HepG2 (cell line): ENCODE measurements around the gene SNRNP27. TPM values are rescaled to one million over a fixed set of nuclear protein-coding genes. Genes with fewer than 3 reads are reported as not detected.

ENCODE experiments used
- ATRX ChIP-seq: sonication (generic); formaldehyde crosslinking; IDR thresholded peaks from 2 replicates; pipeline ENCODE4 v1.4.0; 2020; ENCODE audit warnings: missing genetic modification reagents, borderline replicate concordance
- BCL6 ChIP-seq: IDR thresholded peaks from 2 replicates; pipeline ENCODE4 v1.6.1; 2016; ENCODE audit warnings: missing genetic modification reagents, missing compliant biosample characterization
- CCAR2 ChIP-seq: fragments of 200-400 bp; formaldehyde crosslinking; optimal IDR thresholded peaks from 2 replicates; pipeline ENCODE3; 2018; ENCODE audit warnings: low read depth, mild to moderate bottlenecking, low read length, moderate library complexity
- CCDC6 ChIP-seq: sonication (generic); formaldehyde crosslinking; IDR thresholded peaks from 2 replicates; pipeline ENCODE4 v1.8.1; 2022; ENCODE audit warnings: mild to moderate bottlenecking, missing genetic modification reagents, moderate library complexity
- CERS6 ChIP-seq: sonication (generic); formaldehyde crosslinking; IDR thresholded peaks from 2 replicates; pipeline ENCODE4 v1.5.0; 2020; ENCODE audit warnings: missing genetic modification reagents
- DPF2 ChIP-seq: sonication (generic); formaldehyde crosslinking; IDR thresholded peaks from 2 replicates; pipeline ENCODE4 v1.4.0; 2020; ENCODE audit warnings: mild to moderate bottlenecking, low read depth, missing genetic modification reagents, borderline replicate concordance
- IKZF4 ChIP-seq: sonication (generic); formaldehyde crosslinking; IDR thresholded peaks from 2 replicates; pipeline ENCODE4 v1.5.1; 2020; ENCODE audit warnings: borderline replicate concordance, mild to moderate bottlenecking, low read depth, missing genetic modification reagents; ENCODE audit errors: not compliant biosample characterization
- IRF2 ChIP-seq: IDR thresholded peaks from 2 replicates; pipeline ENCODE4 v1.6.1; 2018; ENCODE audit warnings: missing genetic modification reagents, missing compliant biosample characterization
- KLF13 ChIP-seq: sonication (generic); formaldehyde crosslinking; IDR thresholded peaks from 2 replicates; pipeline ENCODE4 v1.4.0; 2020; ENCODE audit warnings: mild to moderate bottlenecking, missing genetic modification reagents
- PHF8 ChIP-seq: sonication (generic); formaldehyde crosslinking; IDR thresholded peaks from 2 replicates; pipeline ENCODE4 v1.5.0; 2020; ENCODE audit warnings: missing genetic modification reagents
- RFX3 ChIP-seq: IDR thresholded peaks from 2 replicates; pipeline ENCODE4 v1.6.1; 2016; ENCODE audit warnings: missing biosample characterization, missing genetic modification reagents
- RFX5 ChIP-seq: IDR thresholded peaks from 2 replicates; pipeline ENCODE4 v1.6.1; 2011; ENCODE audit warnings: low read depth, low read length, improper control_type of control experiment
- SALL2 ChIP-seq: sonication (generic); formaldehyde crosslinking; IDR thresholded peaks from 2 replicates; pipeline ENCODE4 v1.8.1; 2023; ENCODE audit warnings: mild to moderate bottlenecking, missing genetic modification reagents, inconsistent platforms
- SP2 ChIP-seq: sonication (generic); formaldehyde crosslinking; IDR thresholded peaks from 2 replicates; pipeline ENCODE4 v1.5.1; 2020; ENCODE audit warnings: mild to moderate bottlenecking, missing genetic modification reagents
- SRY ChIP-seq: sonication (generic); formaldehyde crosslinking; IDR thresholded peaks from 2 replicates; pipeline ENCODE4 v1.8.0; 2022; ENCODE audit warnings: mild to moderate bottlenecking, missing genetic modification reagents
- TGIF2 ChIP-seq: IDR thresholded peaks from 2 replicates; pipeline ENCODE4 v1.6.1; 2016; ENCODE audit warnings: control low read depth, missing compliant biosample characterization
- ZNF382 ChIP-seq: sonication (generic); formaldehyde crosslinking; IDR thresholded peaks from 2 replicates; pipeline ENCODE4 v1.5.0; 2020; ENCODE audit warnings: missing genetic modification reagents, mild to moderate bottlenecking, borderline replicate concordance
- ZNF451 ChIP-seq: sonication (generic); formaldehyde crosslinking; IDR thresholded peaks from 2 replicates; pipeline ENCODE4 v1.5.0; 2020; ENCODE audit warnings: mild to moderate bottlenecking, missing genetic modification reagents
- ZNF570 ChIP-seq: sonication (generic); formaldehyde crosslinking; IDR thresholded peaks from 2 replicates; pipeline ENCODE4 v1.4.0; 2020; ENCODE audit warnings: mild to moderate bottlenecking, missing genetic modification reagents, borderline replicate concordance
- ZNF615 ChIP-seq: sonication (generic); formaldehyde crosslinking; IDR thresholded peaks from 2 replicates; pipeline ENCODE4 v1.5.0; 2020; ENCODE audit warnings: mild to moderate bottlenecking, missing genetic modification reagents, borderline replicate concordance
- ZNF782 ChIP-seq: sonication (generic); formaldehyde crosslinking; IDR thresholded peaks from 2 replicates; pipeline ENCODE4 v1.4.0; 2020; ENCODE audit warnings: missing genetic modification reagents, mild to moderate bottlenecking, borderline replicate concordance
- ZNF790 ChIP-seq: sonication (generic); formaldehyde crosslinking; IDR thresholded peaks from 2 replicates; pipeline ENCODE4 v1.8.0; 2022; ENCODE audit warnings: missing genetic modification reagents, mild to moderate bottlenecking, borderline replicate concordance
- ZNF878 ChIP-seq: sonication (generic); formaldehyde crosslinking; IDR thresholded peaks from 2 replicates; pipeline ENCODE4 v1.8.1; 2023; ENCODE audit warnings: mild to moderate bottlenecking, missing genetic modification reagents, moderate library complexity
- ZSCAN21 ChIP-seq: sonication (generic); formaldehyde crosslinking; IDR thresholded peaks from 2 replicates; pipeline ENCODE4 v1.8.0; 2022; ENCODE audit warnings: mild to moderate bottlenecking, missing genetic modification reagents, moderate library complexity, borderline replicate concordance
- polyA plus RNA-seq, 8 experiments: library from polyadenylated mRNA; depleted of rRNA in 3 of 8; stranded (reverse) in 7 of 8; unstranded in 1 of 8; fragments of >200 nt; fragmentation: Illumina TruSeq in 4 of 8; extraction: Trizol in 4 of 8; gene quantifications; 2 replicates each; pipeline versions ENCODE4 v1.2.1 to v1.2.3, GENCODE V29; 2011 to 2016; ENCODE audit warnings: low read depth in 4 of 8, missing spikeins in 1 of 8, mixed read lengths in 1 of 8; ENCODE audit not compliant: insufficient read depth in 1 of 8
- total RNA-seq, 5 experiments: library from RNA; depleted of rRNA; stranded (reverse); fragments of >200 nt; fragmentation: Illumina TruSeq; extraction: Trizol; gene quantifications; 2 replicates each; pipeline ENCODE4 v1.2.3, GENCODE V29; 2016; ENCODE audit warnings: low read depth in 1 of 5
- TF ChIP-seq, protein P1 (sequence below): sonication (generic); formaldehyde crosslinking; IDR thresholded peaks from 2 replicates; pipeline ENCODE4 v1.5.0; 2020; ENCODE audit warnings: missing genetic modification reagents
- TF ChIP-seq, protein P2 (sequence below): sonication (generic); formaldehyde crosslinking; conservative IDR thresholded peaks from 2 replicates; pipeline ENCODE4 v1.5.0; 2020; ENCODE audit warnings: missing genetic modification reagents

SNRNP27 gene
- total and polyA plus RNA-seq, 2 of the 13 experiments (the other 11 are each of a cell fraction or from before 2014, with no cell fraction given), result 49.8 to 54.6 TPM

GRCh38 chr2:69893684-69894551 lies at the start of gene SNRNP27 (continued):
- TF ChIP-seq, protein P1, sequence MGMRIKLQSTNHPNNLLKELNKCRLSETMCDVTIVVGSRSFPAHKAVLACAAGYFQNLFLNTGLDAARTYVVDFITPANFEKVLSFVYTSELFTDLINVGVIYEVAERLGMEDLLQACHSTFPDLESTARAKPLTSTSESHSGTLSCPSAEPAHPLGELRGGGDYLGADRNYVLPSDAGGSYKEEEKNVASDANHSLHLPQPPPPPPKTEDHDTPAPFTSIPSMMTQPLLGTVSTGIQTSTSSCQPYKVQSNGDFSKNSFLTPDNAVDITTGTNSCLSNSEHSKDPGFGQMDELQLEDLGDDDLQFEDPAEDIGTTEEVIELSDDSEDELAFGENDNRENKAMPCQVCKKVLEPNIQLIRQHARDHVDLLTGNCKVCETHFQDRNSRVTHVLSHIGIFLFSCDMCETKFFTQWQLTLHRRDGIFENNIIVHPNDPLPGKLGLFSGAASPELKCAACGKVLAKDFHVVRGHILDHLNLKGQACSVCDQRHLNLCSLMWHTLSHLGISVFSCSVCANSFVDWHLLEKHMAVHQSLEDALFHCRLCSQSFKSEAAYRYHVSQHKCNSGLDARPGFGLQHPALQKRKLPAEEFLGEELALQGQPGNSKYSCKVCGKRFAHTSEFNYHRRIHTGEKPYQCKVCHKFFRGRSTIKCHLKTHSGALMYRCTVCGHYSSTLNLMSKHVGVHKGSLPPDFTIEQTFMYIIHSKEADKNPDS, result peak; percentile 74
- TF ChIP-seq, protein P2, sequence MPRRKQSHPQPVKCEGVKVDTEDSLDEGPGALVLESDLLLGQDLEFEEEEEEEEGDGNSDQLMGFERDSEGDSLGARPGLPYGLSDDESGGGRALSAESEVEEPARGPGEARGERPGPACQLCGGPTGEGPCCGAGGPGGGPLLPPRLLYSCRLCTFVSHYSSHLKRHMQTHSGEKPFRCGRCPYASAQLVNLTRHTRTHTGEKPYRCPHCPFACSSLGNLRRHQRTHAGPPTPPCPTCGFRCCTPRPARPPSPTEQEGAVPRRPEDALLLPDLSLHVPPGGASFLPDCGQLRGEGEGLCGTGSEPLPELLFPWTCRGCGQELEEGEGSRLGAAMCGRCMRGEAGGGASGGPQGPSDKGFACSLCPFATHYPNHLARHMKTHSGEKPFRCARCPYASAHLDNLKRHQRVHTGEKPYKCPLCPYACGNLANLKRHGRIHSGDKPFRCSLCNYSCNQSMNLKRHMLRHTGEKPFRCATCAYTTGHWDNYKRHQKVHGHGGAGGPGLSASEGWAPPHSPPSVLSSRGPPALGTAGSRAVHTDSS (CRISPR knock-in tag), result no peak
- TF ChIP-seq CCAR2, result peak; percentile 36
- no peak; the same call in 1 of the 2 replicates for TF ChIP-seq ZNF615 (CRISPR knock-in tag)
- TF ChIP-seq IKZF4 (CRISPR knock-in tag), result peak; percentile 79
- peak; percentile 97 for TF ChIP-seq TGIF2 (CRISPR knock-in tag)
- TF ChIP-seq ZNF570, result no peak
- peak; percentile 94 for TF ChIP-seq CERS6 (CRISPR knock-in tag)
- TF ChIP-seq KLF13 (CRISPR knock-in tag), result no peak
- TF ChIP-seq ZNF382 (CRISPR knock-in tag), result no peak
- peak; percentile 95 for TF ChIP-seq ZNF878
- TF ChIP-seq ATRX, result no peak; the same call in 1 of the 2 replicates
- no peak for TF ChIP-seq ZNF790
- no peak for TF ChIP-seq DPF2 (CRISPR knock-in tag)
- TF ChIP-seq ZSCAN21 (CRISPR knock-in tag), result peak; percentile 75
- peak; percentile 76; the same call in 1 of the 2 replicates for TF ChIP-seq BCL6
- no peak for TF ChIP-seq RFX5
- peak; percentile 84 for TF ChIP-seq SRY (CRISPR knock-in tag)
- TF ChIP-seq SP2 (CRISPR knock-in tag), result peak; percentile 66
- peak; percentile 96 for TF ChIP-seq CCDC6 (CRISPR knock-in tag)
- TF ChIP-seq ZNF782 (CRISPR knock-in tag), result 0 out of 2 replicates have a peak, but pooled peaks have one; percentile 25
- TF ChIP-seq RFX3 (CRISPR knock-in tag), result peak; percentile 37; the same call in 1 of the 2 replicates
- TF ChIP-seq SALL2 (CRISPR knock-in tag), result peak; percentile 91; the same call in 1 of the 2 replicates
- TF ChIP-seq ZNF451, result no peak
- TF ChIP-seq IRF2, result peak; percentile 94
- TF ChIP-seq PHF8, result peak; percentile 97
